ENCODE data around the gene ZDHHC22. TPM values are rescaled to one million over a fixed set of nuclear protein-coding genes. Genes with fewer than 3 reads are reported as not detected.

ZDHHC22 gene
- total RNA-seq, 1 donor from 2014 or later: 0.30 TPM

GRCh38 chr14:77151245-77151644, 9.7 kb upstream of the ZDHHC22 start:
- peak; percentile 77 for TF ChIP-seq CTCF (IDR thresholded peaks at IDR 0.05)
- no peak overlapping the region for H3K4me3 Mint-ChIP-seq (ENCODE audit: unreplicated experiment)
- no peak for DNase-seq (ENCODE audit: low spot score)
- no peaks in the 10 kb centered on the region for H3K4me1 Mint-ChIP-seq (ENCODE audit: low read depth)
- H3K27ac Mint-ChIP-seq (ENCODE audit: unreplicated experiment): no peak overlapping the region
- no peaks in the 10 kb centered on the region for H3K36me3 Mint-ChIP-seq (ENCODE audit: low read depth)
- H3K9me3 Mint-ChIP-seq (ENCODE audit: low read depth): no peaks in the 10 kb centered on the region
- peaks cover 36% of the 10 kb centered on the region for H3K27me3 Mint-ChIP-seq (ENCODE audit: low read depth)

- Mint-ChIP-seq H3K4me3 (ENCODE audit: unreplicated experiment) (no peak overlapping the region), H3K36me3 (ENCODE audit: low read depth) (no peaks in the 10 kb centered on the region), H3K27me3 (ENCODE audit: low read depth) (peaks cover 42% of the 10 kb centered on the region), H3K27ac (ENCODE audit: unreplicated experiment) (no peak overlapping the region), H3K9me3 (ENCODE audit: low read depth) (no peaks in the 10 kb centered on the region), H3K4me1 (ENCODE audit: low read depth) (no peaks in the 10 kb centered on the region)
- TF ChIP-seq CTCF (IDR thresholded peaks at IDR 0.05): no peak
- DNase-seq (ENCODE audit: low spot score): no peak
Measured at GRCh38 chr14:77148510-77149231, 7.1 kb upstream of the ZDHHC22 start.

- peaks cover 59% of the 10 kb centered on the region for H3K27me3 Mint-ChIP-seq (ENCODE audit: low read depth)
Measured at GRCh38 chr14:77145975-77146740, 4.6 kb upstream of the ZDHHC22 start.

GRCh38 chr14:77144412-77145115, 3.0 kb upstream of the ZDHHC22 start:
- Mint-ChIP-seq H3K4me3 (ENCODE audit: unreplicated experiment) (no peak overlapping the region), H3K27ac (ENCODE audit: unreplicated experiment) (no peak overlapping the region), H3K27me3 (ENCODE audit: low read depth) (peaks cover 64% of the 10 kb centered on the region)

More at GRCh38 chr14:77145975-77146740, 4.6 kb upstream of the ZDHHC22 start:
- Mint-ChIP-seq H3K4me1 (ENCODE audit: low read depth) (peaks cover 5% of the 10 kb centered on the region), H3K9me3 (ENCODE audit: low read depth) (no peaks in the 10 kb centered on the region), H3K27ac (ENCODE audit: unreplicated experiment) (no peak overlapping the region), H3K36me3 (ENCODE audit: low read depth) (no peaks in the 10 kb centered on the region), H3K4me3 (ENCODE audit: unreplicated experiment) (no peak overlapping the region)
- no peak for TF ChIP-seq CTCF (IDR thresholded peaks at IDR 0.05)
- no peak for DNase-seq (ENCODE audit: low spot score)

More at GRCh38 chr14:77144412-77145115, 3.0 kb upstream of the ZDHHC22 start:
- peaks cover 15% of the 10 kb centered on the region for H3K4me1 Mint-ChIP-seq (ENCODE audit: low read depth)
- DNase-seq (ENCODE audit: low spot score): no peak
- no peaks in the 10 kb centered on the region for H3K36me3 Mint-ChIP-seq (ENCODE audit: low read depth)
- TF ChIP-seq CTCF (IDR thresholded peaks at IDR 0.05): no peak
- no peaks in the 10 kb centered on the region for H3K9me3 Mint-ChIP-seq (ENCODE audit: low read depth)

Data from chondrocyte (in vitro differentiated cells).